Astrocyte of the cerebellum (primary cell): ENCODE results near the gene CAMKMT.

Experiments used
- DNase-seq: peaks from one replicate; pipeline ENCODE4 v3.0.0-alpha.2; 2011; ENCODE audit warnings: low read depth
- H3K4me3 ChIP-seq: 2 replicates; pipeline ENCODE4 v1.5.1; 2011; ENCODE audit warnings: mild to moderate bottlenecking, low read depth, low read length, moderate library complexity
- CTCF ChIP-seq: IDR thresholded peaks from 2 replicates; pipeline ENCODE4 v1.5.1; 2012; ENCODE audit warnings: low read length, low read depth, moderate library complexity, mild to moderate bottlenecking; ENCODE audit errors: missing control alignments
- in situ Hi-C: cut with HindIII; loops from 2 replicates; pipeline ENCODE4 v1.10.0; 2017; ENCODE audit warnings: low sequenced_read_pairs

CAMKMT gene

DNA sequence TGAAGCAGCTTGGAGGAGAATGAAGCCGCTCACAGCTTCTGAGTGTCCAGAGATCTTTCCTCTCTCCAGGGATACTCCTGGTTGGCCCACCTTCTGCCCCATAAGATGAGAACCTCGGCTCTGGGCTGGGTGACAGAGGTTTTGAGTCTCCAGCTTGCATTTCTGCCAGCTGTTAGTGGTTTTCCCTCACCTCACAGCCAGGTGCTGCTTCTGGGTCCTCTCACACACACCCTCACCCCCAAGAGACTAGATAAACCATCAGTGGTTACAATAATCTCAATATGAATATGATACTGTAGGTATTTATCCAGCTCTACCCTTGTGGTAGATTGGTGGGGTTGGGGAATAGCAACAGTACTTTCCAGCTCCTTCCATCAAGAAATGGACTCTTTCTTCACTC, 418.0 kb downstream of the CAMKMT start:
- TF ChIP-seq CTCF: no peak
- no peak for DNase-seq
- in situ Hi-C loops: no loop called here
- H3K4me3 ChIP-seq: no peak overlapping the region

DNA sequence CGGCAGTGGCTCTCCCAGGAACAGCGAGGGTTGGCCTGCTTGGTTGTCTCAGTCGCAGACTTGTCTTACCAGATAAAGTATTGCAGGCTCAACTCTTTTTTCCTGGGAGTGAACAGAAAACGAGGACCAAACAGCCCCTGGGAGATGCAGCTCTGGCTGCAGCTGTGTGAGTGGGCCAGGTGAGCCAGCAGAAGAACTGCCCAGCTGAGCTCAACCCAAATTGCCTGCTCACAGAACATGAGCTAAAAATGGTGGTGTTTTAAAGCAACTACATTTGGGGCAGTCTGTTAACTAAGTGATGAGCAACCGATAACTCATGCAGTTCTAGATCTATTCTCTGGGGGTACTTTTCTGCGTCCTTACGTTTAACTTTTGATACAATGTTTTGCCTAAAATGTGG, 418.7 kb downstream of the CAMKMT start:
- DNase-seq: no peak
- in situ Hi-C loops: no loop called here
- no peak overlapping the region for H3K4me3 ChIP-seq
- no peak for TF ChIP-seq CTCF

DNA sequence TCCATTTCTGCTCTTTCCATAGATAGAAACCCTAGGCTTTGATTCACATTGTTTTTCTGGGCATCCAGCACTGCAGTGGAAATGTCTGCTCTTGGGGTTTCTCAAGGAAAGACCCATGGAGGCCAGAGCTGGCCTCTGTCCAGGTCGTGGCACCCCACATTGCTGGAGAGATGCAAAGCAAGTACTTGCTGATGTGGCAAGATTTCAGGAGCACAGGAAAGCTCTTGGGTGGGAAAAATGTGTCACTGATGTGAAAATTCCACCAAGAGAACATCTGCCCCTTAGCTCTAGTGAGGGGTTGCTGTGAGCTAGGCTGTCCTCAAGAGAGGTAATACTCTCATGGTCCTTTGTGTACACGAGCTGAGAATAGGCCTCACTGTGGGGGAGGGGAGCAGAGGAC, 423.7 kb downstream of the CAMKMT start:
- DNase-seq: no peak
- in situ Hi-C loops: no loop called here
- no peak for TF ChIP-seq CTCF
- H3K4me3 ChIP-seq: no peak overlapping the region

DNA sequence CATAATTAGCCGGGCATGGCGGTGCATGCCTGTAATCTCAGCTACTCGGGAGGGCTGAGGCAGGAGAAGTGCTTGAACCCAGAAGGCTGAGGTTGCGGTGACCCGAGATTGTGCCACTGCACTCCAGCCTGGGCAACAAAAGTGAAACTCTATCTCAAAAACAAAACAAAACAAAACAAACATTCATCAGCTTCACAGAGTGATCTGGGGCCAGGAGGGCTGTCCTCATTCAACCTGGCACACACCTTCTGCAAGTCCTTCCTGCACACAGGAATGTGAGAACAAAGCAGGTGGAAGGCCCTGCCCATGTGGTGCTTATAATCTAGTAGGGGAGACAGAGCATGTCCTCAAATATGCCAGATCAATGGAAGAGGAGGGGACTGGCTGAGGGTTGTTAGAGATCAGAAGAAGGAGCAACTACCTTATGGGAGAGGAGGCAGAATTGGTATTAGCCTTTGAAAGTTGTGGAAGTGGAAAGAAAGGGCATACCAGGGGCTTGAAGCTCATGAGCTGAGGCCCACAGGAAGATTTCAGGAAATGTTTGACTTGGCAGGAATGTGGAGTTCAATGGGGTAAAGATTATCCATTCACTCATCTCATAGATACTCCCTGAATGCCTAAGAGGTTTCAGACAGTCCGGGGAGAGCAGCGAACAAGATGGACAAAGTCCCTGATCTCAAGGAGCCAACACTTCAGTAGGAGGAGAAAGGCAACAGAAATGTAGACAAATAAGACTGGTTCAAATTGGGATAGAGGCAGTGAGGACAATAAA, 424.5 kb downstream of the CAMKMT start:
- TF ChIP-seq CTCF: no peak
- in situ Hi-C loops: no loop called here
- DNase-seq: no peak

DNA sequence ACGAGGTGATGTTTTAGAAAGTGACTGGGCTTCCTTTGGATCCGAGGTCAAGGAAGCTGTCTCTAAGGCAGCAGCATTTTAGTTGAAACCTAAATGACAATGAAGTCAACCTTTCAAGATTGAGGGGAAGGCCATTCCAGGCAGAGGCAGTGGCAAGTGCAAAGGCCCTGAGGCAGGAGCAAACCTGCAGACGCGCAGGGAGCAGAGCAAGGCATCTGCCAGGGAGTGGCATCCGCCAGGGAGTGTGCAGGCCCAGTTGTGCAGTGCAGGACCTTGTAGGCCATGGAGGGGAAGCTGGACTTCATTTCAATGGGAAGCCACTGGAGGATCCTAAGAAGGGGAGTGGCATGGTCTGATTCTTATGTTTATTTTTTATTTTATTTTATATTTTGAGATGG, 425.1 kb downstream of the CAMKMT start:
- in situ Hi-C loops: no loop called here
- no peak overlapping the region for H3K4me3 ChIP-seq
- DNase-seq: no peak
- TF ChIP-seq CTCF: no peak

More for the DNA sequence above, 424.5 kb downstream of the CAMKMT start:
- no peak overlapping the region for H3K4me3 ChIP-seq

DNA sequence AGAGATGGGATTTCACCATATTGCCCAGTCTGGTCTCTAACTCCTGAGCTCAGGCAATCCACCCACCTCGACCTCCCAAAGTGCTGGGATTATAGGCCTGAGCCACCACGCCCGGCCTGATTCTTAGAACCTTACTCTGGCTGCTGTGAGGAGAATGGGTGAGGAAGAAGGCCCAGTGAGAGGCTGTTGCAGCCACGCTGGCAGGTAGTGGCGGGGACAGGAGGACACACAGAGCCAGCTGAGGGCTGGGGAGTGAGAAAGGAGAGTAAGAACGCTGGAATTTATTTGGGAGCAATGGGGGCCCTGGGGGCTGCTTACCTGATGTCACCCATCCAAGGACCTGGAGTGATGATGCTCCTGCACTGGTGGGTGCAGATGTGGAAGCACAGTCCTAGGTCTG, 425.9 kb downstream of the CAMKMT start:
- no peak for TF ChIP-seq CTCF
- no peak for DNase-seq
- in situ Hi-C loops: no loop called here
- H3K4me3 ChIP-seq: no peak overlapping the region

DNA sequence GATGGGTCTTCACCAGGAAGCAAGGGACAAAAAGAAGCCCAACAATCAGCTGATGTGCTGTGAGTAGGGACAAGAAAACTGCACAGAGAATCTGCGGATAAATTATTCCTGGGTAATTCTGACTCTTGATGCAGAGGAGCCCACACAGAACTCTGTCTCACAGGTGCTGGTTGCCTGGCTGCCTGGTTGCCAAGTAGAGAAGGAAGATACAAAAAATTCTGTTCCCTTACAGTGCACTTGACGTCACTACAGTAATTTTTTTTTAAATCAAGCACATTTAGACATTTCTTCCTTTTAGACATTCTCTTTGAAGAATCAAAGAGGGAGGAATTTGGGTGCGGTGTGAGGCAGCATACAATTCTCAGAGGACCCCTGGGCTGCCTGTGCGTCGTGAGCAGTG, 427.7 kb downstream of the CAMKMT start:
- in situ Hi-C loops: no loop called here
- TF ChIP-seq CTCF: no peak
- no peak for DNase-seq
- H3K4me3 ChIP-seq: no peak overlapping the region
